K562 (cell line): ENCODE results near the gene DEF6. TPM values are rescaled to one million over a fixed set of nuclear protein-coding genes. Genes with fewer than 3 reads are reported as not detected.

Source experiments
- ARNT ChIP-seq, 2 experiments: fragments of 450-650 bp; IDR thresholded peaks; 2 replicates each; pipeline ENCODE4 v1.6.1; 2016; ENCODE audit warnings: mild to moderate bottlenecking in 1 of 2
- CTCFL ChIP-seq: IDR thresholded peaks from 2 replicates; pipeline ENCODE4 v1.6.1; 2011; ENCODE audit warnings: borderline replicate concordance, low read depth, mild to moderate bottlenecking, moderate library complexity, low read length; ENCODE audit not compliant: insufficient read depth, poor library complexity, severe bottlenecking
- ERF ChIP-seq: fragments of 450-650 bp; formaldehyde crosslinking; IDR thresholded peaks from 2 replicates; pipeline ENCODE4 v1.4.0; 2020; ENCODE audit warnings: mild to moderate bottlenecking, mixed read lengths
- GTF2F1 ChIP-seq: IDR thresholded peaks from 2 replicates; pipeline ENCODE4 v1.6.1; 2011; ENCODE audit warnings: low read depth, low read length, improper control_type of control experiment
- HDAC1 ChIP-seq, 2 experiments: fragments of 450-650 bp; IDR thresholded peaks; 2 replicates each; pipeline ENCODE4 v1.6.1; 2016 to 2017; ENCODE audit warnings: inconsistent platforms in 1 of 2, mild to moderate bottlenecking in 1 of 2, moderate library complexity in 1 of 2
- JUND ChIP-seq, 2 experiments: IDR thresholded peaks; 2 replicates in 1 of 2; 3 replicates in 1 of 2; pipeline ENCODE4 v1.6.1; 2011; ENCODE audit warnings: borderline replicate concordance in 2 of 2, low read depth in 2 of 2, low read length in 2 of 2, improper control_type of control experiment in 1 of 2, missing biosample characterization in 1 of 2, missing genetic modification characterization in 1 of 2, missing genetic modification reagents in 1 of 2
- NEUROD1 ChIP-seq: fragments of 150-350 bp; IDR thresholded peaks from 2 replicates; pipeline ENCODE4 v1.6.1; 2014; ENCODE audit warnings: borderline replicate concordance, low read length, low read depth; ENCODE audit not compliant: partially characterized antibody
- POLR3G ChIP-seq: IDR thresholded peaks from 2 replicates; pipeline ENCODE4 v1.6.1; 2011; ENCODE audit not compliant: insufficient read length, insufficient replicate concordance; ENCODE audit errors: extremely low read depth
- RAD21 ChIP-seq, 2 experiments: fragments of 250-450 bp in 1 of 2; fragments of 450-650 bp in 1 of 2; sonication (Bioruptor Pico) in 1 of 2; formaldehyde crosslinking in 1 of 2; IDR thresholded peaks in 1 of 2; conservative IDR thresholded peaks in 1 of 2; 2 replicates each; pipeline versions ENCODE4 v1.4.0 to v1.8.0; 2020 to 2022; ENCODE audit warnings: mild to moderate bottlenecking in 2 of 2, moderate library complexity in 1 of 2
- RB1 ChIP-seq: fragments of 450-650 bp; IDR thresholded peaks from 2 replicates; pipeline ENCODE4 v1.6.1; 2017; ENCODE audit warnings: low read depth, mild to moderate bottlenecking
- SAP30 ChIP-seq: fragments of 200-600 bp; sonication (generic); IDR thresholded peaks from 2 replicates; pipeline ENCODE4 v1.6.1; 2012; ENCODE audit warnings: borderline replicate concordance, low read depth, mild to moderate bottlenecking, moderate library complexity, low read length, control low read depth, inconsistent platforms; ENCODE audit not compliant: insufficient read depth, poor library complexity, severe bottlenecking
- SRSF9 ChIP-seq: fragments of 200-400 bp; formaldehyde crosslinking; IDR thresholded peaks from 2 replicates; pipeline ENCODE4 v1.6.1; 2017; ENCODE audit warnings: low read depth, low read length, borderline replicate concordance
- STAT5A ChIP-seq: IDR thresholded peaks from 2 replicates; pipeline ENCODE4 v1.6.1; 2012; ENCODE audit warnings: low read length, inconsistent platforms, borderline replicate concordance
- TBP ChIP-seq: optimal IDR thresholded peaks from 2 replicates; pipeline ENCODE3; 2011; ENCODE audit warnings: low read depth, low read length, improper control_type of control experiment
- TSC22D4 ChIP-seq: fragments of 450-650 bp; IDR thresholded peaks from 2 replicates; pipeline ENCODE4 v1.6.1; 2016; ENCODE audit warnings: missing genetic modification characterization, missing biosample characterization, control low read depth
- ZBTB8A ChIP-seq: fragments of 450-650 bp; IDR thresholded peaks from 2 replicates; pipeline ENCODE4 v1.6.1; 2018; ENCODE audit warnings: mild to moderate bottlenecking, moderate library complexity; ENCODE audit not compliant: partially characterized antibody
- ZNF146 ChIP-seq: IDR thresholded peaks from one replicate; pipeline ENCODE4 v1.6.1; 2018; ENCODE audit warnings: missing compliant biosample characterization; ENCODE audit not compliant: unreplicated experiment
- ZNF197 ChIP-seq: fragments of 200-800 bp; sonication (Bioruptor generic); IDR thresholded peaks from 2 replicates; pipeline ENCODE4 v1.6.1; 2016; ENCODE audit warnings: low read depth, missing genetic modification characterization, missing compliant biosample characterization
- ZNF707 ChIP-seq: fragments of 250-450 bp; sonication (Bioruptor Pico); conservative IDR thresholded peaks from 2 replicates; pipeline ENCODE4 v1.8.0; 2022; ENCODE audit warnings: inconsistent platforms, mild to moderate bottlenecking, moderate library complexity
- polyA plus RNA-seq, 8 experiments: library from polyadenylated mRNA; depleted of rRNA in 4 of 8; stranded (reverse) in 5 of 8; unstranded in 3 of 8; fragments of >200 nt; fragmentation: Nextera tagmentation in 2 of 8; fragmentation: Illumina TruSeq in 1 of 8; extraction: Ambion mirVana in 2 of 8; extraction: Trizol in 1 of 8; gene quantifications; 2 replicates each; pipeline versions ENCODE4 v1.2.1 to v1.2.3, GENCODE V29; 2011 to 2014; ENCODE audit warnings: inconsistent platforms in 1 of 8, missing spikeins in 1 of 8
- total RNA-seq, 7 experiments: library from RNA; depleted of rRNA in 6 of 7; stranded (reverse); fragments of >200 nt in 6 of 7; fragmentation: Illumina TruSeq in 2 of 7; extraction: Trizol in 2 of 7; gene quantifications; 2 replicates each; pipeline versions ENCODE4 v1.2.1 to v1.2.3, GENCODE V29; 2011 to 2021; ENCODE audit warnings: low replicate concordance in 1 of 7
- TF ChIP-seq, protein P1 (sequence below): fragments of 250-450 bp; sonication (Bioruptor Pico); IDR thresholded peaks from 2 replicates; pipeline ENCODE4 v1.8.0; 2022; ENCODE audit warnings: moderate library complexity, mild to moderate bottlenecking, inconsistent platforms
- TF ChIP-seq, protein P2 (sequence below): sonication (generic); formaldehyde crosslinking; IDR thresholded peaks from 2 replicates; pipeline ENCODE4 v1.8.0; 2022; ENCODE audit warnings: mild to moderate bottlenecking, missing genetic modification reagents
- TF ChIP-seq, protein P3 (sequence below): fragments of 250-450 bp; sonication (Bioruptor Pico); IDR thresholded peaks from 2 replicates; pipeline ENCODE4 v1.8.0; 2021; ENCODE audit warnings: moderate library complexity, mild to moderate bottlenecking, inconsistent platforms

DEF6 gene
- total and polyA plus RNA-seq, 9 of the 15 experiments (the other 6 are each of a cell fraction or from before 2014, with no cell fraction given) = 1.3 to 44.6 (median 22.7) TPM

DNA sequence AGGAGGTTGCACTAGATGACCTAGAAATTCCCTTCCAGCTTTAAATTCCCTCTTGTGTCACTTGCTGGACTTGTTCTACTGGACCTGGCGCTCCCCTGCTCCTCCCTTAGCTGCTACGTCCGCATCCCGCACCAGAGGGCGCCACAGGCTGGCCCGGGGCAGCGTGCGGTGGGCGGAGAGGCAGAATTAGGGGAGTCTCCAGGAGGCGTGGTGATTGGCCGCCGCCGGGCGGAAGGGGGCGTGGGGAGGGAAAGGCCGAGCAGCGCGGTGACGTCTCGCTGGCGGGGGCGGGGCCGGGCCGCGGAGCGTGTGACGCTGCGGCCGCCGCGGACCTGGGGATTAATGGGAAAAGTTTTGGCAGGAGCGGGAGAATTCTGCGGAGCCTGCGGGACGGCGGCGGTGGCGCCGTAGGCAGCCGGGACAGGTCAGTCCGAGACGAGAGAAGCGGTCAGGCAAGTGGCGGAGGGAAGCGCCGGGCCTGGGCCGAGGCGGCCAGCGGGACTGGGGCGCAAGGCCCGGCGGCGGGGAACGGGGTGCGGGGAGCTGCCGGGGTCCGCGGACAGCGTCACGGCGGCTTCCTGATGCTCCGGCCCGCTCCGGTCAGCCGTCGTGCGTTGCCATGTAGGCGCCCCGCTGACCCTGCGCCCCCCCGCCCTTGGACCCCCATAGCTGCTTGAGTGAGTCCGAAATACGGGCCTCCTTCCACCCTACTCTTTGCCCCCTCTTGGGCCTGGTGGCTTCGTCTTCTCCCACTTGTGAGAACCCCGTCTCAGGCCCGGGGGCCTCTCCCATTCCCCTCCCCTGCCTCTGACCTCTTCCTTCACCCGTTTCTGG, 44.9 kb downstream of the DEF6 start, which contains the start of gene PPARD (continued):
- TF ChIP-seq NEUROD1 = peak; percentile 71
- peak; percentile 78; the same call in 1 of the 2 replicates for TF ChIP-seq JUND (IDR thresholded peaks at IDR 0.05; ENCODE audit: borderline replicate concordance, low read depth, low read length)
- no peak; the same call in 2 of the 3 replicates for TF ChIP-seq JUND (tag; IDR thresholded peaks at IDR 0.05; ENCODE audit: borderline replicate concordance, low read depth, low read length)
- TF ChIP-seq TSC22D4 (tag) = no peak
- TF ChIP-seq, protein P1, sequence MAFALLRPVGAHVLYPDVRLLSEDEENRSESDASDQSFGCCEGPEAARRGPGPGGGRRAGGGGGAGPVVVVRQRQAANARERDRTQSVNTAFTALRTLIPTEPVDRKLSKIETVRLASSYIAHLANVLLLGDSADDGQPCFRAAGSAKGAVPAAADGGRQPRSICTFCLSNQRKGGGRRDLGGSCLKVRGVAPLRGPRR (CRISPR knock-in tag) = no peak
- no peak for TF ChIP-seq ZBTB8A
- TF ChIP-seq STAT5A = no peak; the same call in 1 of the 2 replicates
- TF ChIP-seq, protein P2, sequence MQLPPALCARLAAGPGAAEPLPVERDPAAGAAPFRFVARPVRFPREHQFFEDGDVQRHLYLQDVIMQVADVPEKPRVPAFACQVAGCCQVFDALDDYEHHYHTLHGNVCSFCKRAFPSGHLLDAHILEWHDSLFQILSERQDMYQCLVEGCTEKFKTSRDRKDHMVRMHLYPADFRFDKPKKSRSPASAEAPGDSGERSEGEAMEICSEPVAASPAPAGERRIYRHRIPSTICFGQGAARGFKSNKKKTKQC (CRISPR knock-in tag) = peak; percentile 65
- no peak for TF ChIP-seq POLR3G
- TF ChIP-seq TBP = peak; percentile 41
- no peak for TF ChIP-seq ZNF197 (CRISPR knock-in tag)
- TF ChIP-seq ERF (CRISPR knock-in tag) = no peak
- TF ChIP-seq, protein P3, sequence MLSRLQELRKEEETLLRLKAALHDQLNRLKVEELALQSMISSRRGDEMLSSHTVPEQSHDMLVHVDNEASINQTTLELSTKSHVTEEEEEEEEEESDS (CRISPR knock-in tag) = no peak
- peak in 1 of 2 experiments; percentile 11; a peak in 1 of 4 replicates for TF ChIP-seq HDAC1 (IDR thresholded peaks at IDR 0.05)
- peak; percentile 48; the same call in 1 of the 2 replicates for TF ChIP-seq GTF2F1
- peak; percentile 100 for TF ChIP-seq RAD21 (CRISPR knock-in tag; conservative IDR thresholded peaks at IDR 0.05 in 1 of 2, IDR thresholded peaks at IDR 0.05 in 1 of 2)
- TF ChIP-seq ZNF146 (CRISPR knock-in tag) = peak; percentile 33
- peak; percentile 72 for TF ChIP-seq CTCFL
- TF ChIP-seq SAP30 = peak; percentile 77
- TF ChIP-seq ZNF707 (CRISPR knock-in tag) = no peak
- no peak for TF ChIP-seq ARNT (IDR thresholded peaks at IDR 0.05)
- TF ChIP-seq SRSF9 = no peak
- TF ChIP-seq RB1 = peak; percentile 97
